ENCODE results near the gene WDFY2. TPM values are rescaled to one million over a fixed set of nuclear protein-coding genes. Genes with fewer than 3 reads are reported as not detected.

The WDFY2 gene
- total and polyA plus RNA-seq, 4 donors, result 4.6 to 27.3 (median 10.9) TPM

- Histone ChIP-seq H3K9me3 (ENCODE audit: control insufficient read depth in 4 of 4, insufficient read depth in 3 of 4, low read length in 3 of 4) (no peaks in the 10 kb centered on the region), H3K4me3 (no peak overlapping the region), H3K36me3 (ENCODE audit: control insufficient read depth in 4 of 4, insufficient read depth in 4 of 4, low read length in 4 of 4) (no peaks in the 10 kb centered on the region), H3K27me3 (ENCODE audit: control insufficient read depth in 3 of 3, insufficient read depth in 3 of 3, low read length in 2 of 3) (no peaks in the 10 kb centered on the region), H3K9ac (ENCODE audit: insufficient read depth in 1 of 2, low read length in 2 of 2) (no peak overlapping the region), H3K27ac (ENCODE audit: low read depth in 1 of 2, low read length in 1 of 2) (peak overlapping the region in 1 of 2 donors; percentile 17), H3K4me1 (ENCODE audit: control insufficient read depth in 5 of 5, insufficient read depth in 5 of 5, low read length in 5 of 5) (peaks cover 0 to 45% (median 6%) of the 10 kb centered on the region in 5 donors)
- DNase-seq (peak in 1 of 3 donors; percentile 37), ATAC-seq (ENCODE audit: insufficient read depth, low FRiP score) (no peak)
- WGBS, 2 donors, result 67 to 70% methylated on average over 11 of the region's 11 CpGs
- no peak for TF ChIP-seq CTCF (IDR thresholded peaks at IDR 0.05; ENCODE audit: control extremely low read depth, extremely low read depth)
Measured at GRCh38 chr13:51620165-51620983, 36.1 kb downstream of the WDFY2 start.

GRCh38 chr13:51621602-51622001 lies 37.3 kb downstream of the WDFY2 start:
- DNase-seq (no peak), ATAC-seq (ENCODE audit: insufficient read depth, low FRiP score) (no peak)
- Histone ChIP-seq H3K4me1 (ENCODE audit: control insufficient read depth in 5 of 5, insufficient read depth in 5 of 5, low read length in 5 of 5) (peaks cover 0 to 41% (median 9%) of the 10 kb centered on the region in 5 donors), H3K27ac (ENCODE audit: low read depth in 1 of 2, low read length in 1 of 2) (no peak overlapping the region), H3K4me3 (no peak overlapping the region), H3K36me3 (ENCODE audit: control insufficient read depth in 4 of 4, insufficient read depth in 4 of 4, low read length in 4 of 4) (no peaks in the 10 kb centered on the region), H3K9ac (ENCODE audit: insufficient read depth in 1 of 2, low read length in 2 of 2) (no peak overlapping the region), H3K27me3 (ENCODE audit: control insufficient read depth in 3 of 3, insufficient read depth in 3 of 3, low read length in 2 of 3) (no peaks in the 10 kb centered on the region), H3K9me3 (ENCODE audit: control insufficient read depth in 4 of 4, insufficient read depth in 3 of 4, low read length in 3 of 4) (no peaks in the 10 kb centered on the region)
- WGBS, 2 donors, result 76 to 88% methylated on average over 2 of the region's 2 CpGs
- TF ChIP-seq CTCF (IDR thresholded peaks at IDR 0.05; ENCODE audit: control extremely low read depth, extremely low read depth), result no peak

GRCh38 chr13:51623473-51623872 lies 39.2 kb downstream of the WDFY2 start:
- DNase-seq (no peak), ATAC-seq (ENCODE audit: insufficient read depth, low FRiP score) (no peak)
- H3K4me1 ChIP-seq (ENCODE audit: control insufficient read depth in 5 of 5, insufficient read depth in 5 of 5, low read length in 5 of 5), result peaks cover 0 to 37% (median 9%) of the 10 kb centered on the region in 5 donors
- no peaks in the 10 kb centered on the region for H3K9me3 ChIP-seq (ENCODE audit: control insufficient read depth in 4 of 4, insufficient read depth in 3 of 4, low read length in 3 of 4)
- H3K27ac ChIP-seq (ENCODE audit: low read depth in 1 of 2, low read length in 1 of 2), result no peak overlapping the region
- no peak overlapping the region for H3K9ac ChIP-seq (ENCODE audit: insufficient read depth in 1 of 2, low read length in 2 of 2)
- no peaks in the 10 kb centered on the region for H3K36me3 ChIP-seq (ENCODE audit: control insufficient read depth in 4 of 4, insufficient read depth in 4 of 4, low read length in 4 of 4)
- WGBS, 2 donors, result 14 to 44% methylated on average over 2 of the region's 2 CpGs
- TF ChIP-seq CTCF (IDR thresholded peaks at IDR 0.05; ENCODE audit: control extremely low read depth, extremely low read depth), result no peak
- H3K27me3 ChIP-seq (ENCODE audit: control insufficient read depth in 3 of 3, insufficient read depth in 3 of 3, low read length in 2 of 3), result no peaks in the 10 kb centered on the region
- no peak overlapping the region for H3K4me3 ChIP-seq

Measured in lung (tissue), 12 donors.